Effector CD4-positive, alpha-beta T cell (primary cell): Measurements from ENCODE around the gene USP10.

Source experiments
- DNase-seq: peaks from one replicate; pipeline ENCODE4 v3.0.0-alpha.2; 2020

USP10 gene

GRCh38 chr16:84827897-84828296, 128.1 kb downstream of the USP10 start:
- no peak for DNase-seq

GRCh38 chr16:84828322-84828721, 128.5 kb downstream of the USP10 start:
- no peak for DNase-seq
